ENCODE measurements around the gene MCRIP1.

DNA sequence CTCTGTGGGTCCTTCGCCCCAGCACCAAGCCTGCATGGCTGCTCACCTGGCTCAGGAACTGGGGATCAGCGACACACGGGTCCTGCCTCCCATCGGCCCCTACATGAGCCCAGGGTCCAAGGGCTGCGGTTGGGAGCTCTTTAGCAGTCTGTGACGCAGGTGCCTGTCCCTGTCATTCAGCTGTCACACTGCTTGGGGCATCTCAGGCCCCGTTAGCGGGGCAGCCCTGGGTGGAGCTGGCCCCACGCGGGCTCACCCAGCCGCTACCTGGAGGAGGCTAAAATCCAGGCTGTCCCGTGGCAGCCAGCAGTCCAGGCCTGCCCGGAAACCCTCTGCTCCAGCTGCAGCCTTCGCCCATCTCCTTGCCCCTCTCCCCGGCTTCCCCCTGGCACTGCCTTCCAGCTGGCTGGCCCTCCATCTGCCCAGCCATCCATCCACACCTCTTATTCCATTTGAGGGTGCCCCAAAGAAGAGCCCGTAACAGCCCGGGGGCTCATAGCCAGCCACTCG, 25.8 kb downstream of the MCRIP1 start:
- TF ChIP-seq, protein P1, sequence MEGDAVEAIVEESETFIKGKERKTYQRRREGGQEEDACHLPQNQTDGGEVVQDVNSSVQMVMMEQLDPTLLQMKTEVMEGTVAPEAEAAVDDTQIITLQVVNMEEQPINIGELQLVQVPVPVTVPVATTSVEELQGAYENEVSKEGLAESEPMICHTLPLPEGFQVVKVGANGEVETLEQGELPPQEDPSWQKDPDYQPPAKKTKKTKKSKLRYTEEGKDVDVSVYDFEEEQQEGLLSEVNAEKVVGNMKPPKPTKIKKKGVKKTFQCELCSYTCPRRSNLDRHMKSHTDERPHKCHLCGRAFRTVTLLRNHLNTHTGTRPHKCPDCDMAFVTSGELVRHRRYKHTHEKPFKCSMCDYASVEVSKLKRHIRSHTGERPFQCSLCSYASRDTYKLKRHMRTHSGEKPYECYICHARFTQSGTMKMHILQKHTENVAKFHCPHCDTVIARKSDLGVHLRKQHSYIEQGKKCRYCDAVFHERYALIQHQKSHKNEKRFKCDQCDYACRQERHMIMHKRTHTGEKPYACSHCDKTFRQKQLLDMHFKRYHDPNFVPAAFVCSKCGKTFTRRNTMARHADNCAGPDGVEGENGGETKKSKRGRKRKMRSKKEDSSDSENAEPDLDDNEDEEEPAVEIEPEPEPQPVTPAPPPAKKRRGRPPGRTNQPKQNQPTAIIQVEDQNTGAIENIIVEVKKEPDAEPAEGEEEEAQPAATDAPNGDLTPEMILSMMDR (IDR thresholded peaks at IDR 0.05) = no peak
- no peak for TF ChIP-seq POLR2A (IDR thresholded peaks at IDR 0.05)

All from heart left ventricle (tissue), 13 donors.